ENCODE results near the gene TRIM33. TPM values are rescaled to one million over a fixed set of nuclear protein-coding genes. Genes with fewer than 3 reads are reported as not detected.

The TRIM33 gene
- total RNA-seq, 1 donor from 2014 or later, result 15.3 TPM

DNA sequence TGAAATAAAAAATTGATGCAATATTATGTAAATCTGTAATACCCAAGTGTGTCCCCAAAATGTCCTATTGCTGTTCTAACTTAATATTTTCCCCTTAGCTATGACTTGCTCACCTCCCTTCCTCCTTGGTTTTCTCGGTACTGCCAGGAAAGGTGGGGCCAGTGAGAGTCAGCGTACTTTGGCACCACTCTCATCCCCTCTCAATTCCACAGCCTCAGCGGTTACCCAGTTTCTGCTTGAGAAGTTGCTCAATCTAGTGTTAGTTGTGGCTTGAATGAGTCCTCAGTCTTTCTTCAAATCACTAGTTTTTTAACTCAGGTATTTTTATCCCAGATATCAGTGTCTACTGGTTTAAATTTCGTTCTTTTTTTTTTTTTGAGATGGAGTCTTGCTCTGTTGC is 38.1 kb upstream of the TRIM33 start:
- no peak overlapping the region for H3K4me3 ChIP-seq (ENCODE audit: low read depth, low read length)
- no peak for TF ChIP-seq CTCF (conservative IDR thresholded peaks at IDR 0.05; ENCODE audit: low read depth, low read length)
- peak; percentile 43 for DNase-seq (ENCODE audit: low read depth)

DNA sequence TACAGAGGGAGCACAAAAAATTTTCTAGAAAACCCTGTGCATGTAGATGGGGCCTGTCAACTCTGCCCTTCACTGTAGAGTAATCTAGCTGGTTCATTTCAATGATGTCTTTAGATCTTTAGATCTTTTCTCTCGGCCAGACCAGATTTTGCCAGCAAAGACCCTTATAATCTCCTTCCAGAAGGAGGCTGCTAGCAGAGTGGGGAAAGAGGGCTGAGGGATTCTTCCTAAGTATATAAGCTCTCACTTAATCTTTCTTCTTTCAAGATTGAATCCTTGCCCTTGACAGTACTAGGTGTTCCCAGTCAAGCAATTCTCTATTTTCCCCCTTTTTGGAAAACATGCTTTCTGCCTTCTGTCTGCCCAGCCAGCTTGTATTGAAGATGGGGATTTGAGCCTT is 36.1 kb upstream of the TRIM33 start:
- no peak overlapping the region for H3K4me3 ChIP-seq (ENCODE audit: low read depth, low read length)
- no peak for TF ChIP-seq CTCF (conservative IDR thresholded peaks at IDR 0.05; ENCODE audit: low read depth, low read length)
- no peak for DNase-seq (ENCODE audit: low read depth)

- no peak overlapping the region for H3K4me3 ChIP-seq (ENCODE audit: low read depth, low read length)
- no peak for DNase-seq (ENCODE audit: low read depth)
- no peak for TF ChIP-seq CTCF (conservative IDR thresholded peaks at IDR 0.05; ENCODE audit: low read depth, low read length)
Measured at GRCh38 chr1:114545796-114546195, 34.8 kb upstream of the TRIM33 start.

- no peak for DNase-seq (ENCODE audit: low read depth)
- no peak for TF ChIP-seq CTCF (conservative IDR thresholded peaks at IDR 0.05; ENCODE audit: low read depth, low read length)
- H3K4me3 ChIP-seq (ENCODE audit: low read depth, low read length), result no peak overlapping the region
Measured at GRCh38 chr1:114545315-114545714, 34.3 kb upstream of the TRIM33 start.

- no peak for TF ChIP-seq CTCF (conservative IDR thresholded peaks at IDR 0.05; ENCODE audit: low read depth, low read length)
- DNase-seq (ENCODE audit: low read depth), result no peak
- H3K4me3 ChIP-seq (ENCODE audit: low read depth, low read length), result no peak overlapping the region
Measured at GRCh38 chr1:114540821-114541220, 29.8 kb upstream of the TRIM33 start.

- H3K4me3 ChIP-seq (ENCODE audit: low read depth, low read length), result no peak overlapping the region
- no peak for TF ChIP-seq CTCF (conservative IDR thresholded peaks at IDR 0.05; ENCODE audit: low read depth, low read length)
- DNase-seq (ENCODE audit: low read depth), result no peak
Measured at GRCh38 chr1:114540272-114540671, 29.3 kb upstream of the TRIM33 start.

DNA sequence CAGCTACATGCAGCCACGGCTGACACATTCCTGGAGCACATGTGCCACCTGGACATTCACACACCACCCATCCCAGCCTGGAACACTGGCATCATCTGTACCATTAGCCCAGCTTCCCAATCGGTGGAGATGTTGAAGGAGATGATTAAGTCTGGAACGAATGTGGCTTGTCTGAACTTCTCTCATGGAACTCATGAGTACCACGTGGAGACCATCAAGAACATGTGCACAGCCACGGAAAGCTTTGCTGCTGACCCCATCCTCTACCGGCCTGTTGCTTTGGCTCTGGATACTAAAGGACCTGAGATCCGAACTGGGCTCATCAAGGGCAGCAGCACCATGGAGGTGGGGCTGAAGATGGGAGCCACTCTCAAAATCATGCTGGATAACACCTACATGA is 25.0 kb upstream of the TRIM33 start:
- TF ChIP-seq CTCF (conservative IDR thresholded peaks at IDR 0.05; ENCODE audit: low read depth, low read length), result no peak
- H3K4me3 ChIP-seq (ENCODE audit: low read depth, low read length), result no peak overlapping the region
- DNase-seq (ENCODE audit: low read depth), result no peak
